Measurements from ENCODE around the gene UBIAD1.

Gene UBIAD1

DNA sequence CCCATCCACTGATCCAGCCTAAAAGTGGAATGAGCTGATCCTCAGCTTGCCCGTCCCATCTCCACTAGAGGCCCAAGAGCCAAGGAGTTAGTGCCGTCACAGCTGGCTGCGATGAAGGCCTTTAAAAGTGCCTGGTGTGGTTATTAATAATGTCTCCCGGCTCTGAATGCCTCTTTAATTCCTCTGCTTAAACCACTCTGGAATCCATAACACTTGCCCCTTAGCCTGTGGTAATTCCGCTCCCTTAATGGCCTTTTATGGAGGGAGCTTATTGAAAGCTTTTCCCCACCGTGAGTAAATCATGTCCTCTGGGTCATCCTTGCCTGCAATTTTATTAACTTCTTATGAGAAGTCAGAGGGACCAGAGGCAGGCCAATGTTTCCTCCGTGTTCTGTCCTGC, 55.4 kb downstream of the UBIAD1 start:
- no peak for DNase-seq

DNA sequence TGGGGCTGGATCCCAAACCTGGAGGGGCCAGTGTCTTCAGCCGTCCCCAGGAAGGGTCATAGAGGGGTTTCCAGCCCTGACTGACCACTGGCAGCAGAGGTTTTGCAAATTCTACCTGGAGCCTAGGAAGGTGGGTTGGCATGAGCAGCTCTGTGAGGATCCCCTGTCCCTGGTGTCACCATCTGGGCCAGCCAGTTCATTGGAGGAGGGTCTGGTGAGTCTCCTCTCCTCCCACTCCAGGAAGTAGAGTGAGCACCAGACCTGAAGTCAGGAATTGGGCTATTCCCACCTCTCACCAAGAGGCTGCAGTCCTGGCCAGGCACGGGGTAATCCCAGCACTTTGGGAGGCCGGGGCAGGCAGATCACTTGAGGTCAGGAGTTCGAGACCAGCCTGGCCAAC, 57.4 kb downstream of the UBIAD1 start:
- H3K27me3 ChIP-seq (replicated peaks): no peaks in the 10 kb centered on the region
- H3K27ac ChIP-seq: no peak overlapping the region
- TF ChIP-seq, protein P1, sequence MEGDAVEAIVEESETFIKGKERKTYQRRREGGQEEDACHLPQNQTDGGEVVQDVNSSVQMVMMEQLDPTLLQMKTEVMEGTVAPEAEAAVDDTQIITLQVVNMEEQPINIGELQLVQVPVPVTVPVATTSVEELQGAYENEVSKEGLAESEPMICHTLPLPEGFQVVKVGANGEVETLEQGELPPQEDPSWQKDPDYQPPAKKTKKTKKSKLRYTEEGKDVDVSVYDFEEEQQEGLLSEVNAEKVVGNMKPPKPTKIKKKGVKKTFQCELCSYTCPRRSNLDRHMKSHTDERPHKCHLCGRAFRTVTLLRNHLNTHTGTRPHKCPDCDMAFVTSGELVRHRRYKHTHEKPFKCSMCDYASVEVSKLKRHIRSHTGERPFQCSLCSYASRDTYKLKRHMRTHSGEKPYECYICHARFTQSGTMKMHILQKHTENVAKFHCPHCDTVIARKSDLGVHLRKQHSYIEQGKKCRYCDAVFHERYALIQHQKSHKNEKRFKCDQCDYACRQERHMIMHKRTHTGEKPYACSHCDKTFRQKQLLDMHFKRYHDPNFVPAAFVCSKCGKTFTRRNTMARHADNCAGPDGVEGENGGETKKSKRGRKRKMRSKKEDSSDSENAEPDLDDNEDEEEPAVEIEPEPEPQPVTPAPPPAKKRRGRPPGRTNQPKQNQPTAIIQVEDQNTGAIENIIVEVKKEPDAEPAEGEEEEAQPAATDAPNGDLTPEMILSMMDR (IDR thresholded peaks at IDR 0.05; ENCODE audit: low read depth, low read length, missing control alignments): no peak
- no peaks in the 10 kb centered on the region for H3K36me3 ChIP-seq (replicated peaks)
- no peak for DNase-seq
- in situ Hi-C loops (cut with HindIII; ENCODE audit: low pct_ligation_motif_present, low sequenced_read_pairs): no loop called here
- no peak overlapping the region for H3K4me3 ChIP-seq (ENCODE audit: low read depth, low read length)

More for the DNA sequence above, 55.4 kb downstream of the UBIAD1 start:
- no peak overlapping the region for H3K27ac ChIP-seq
- peaks cover 6% of the 10 kb centered on the region for H3K27me3 ChIP-seq (replicated peaks)
- in situ Hi-C loops (cut with HindIII; ENCODE audit: low pct_ligation_motif_present, low sequenced_read_pairs): no loop called here
- H3K4me3 ChIP-seq (ENCODE audit: low read depth, low read length): no peak overlapping the region
- TF ChIP-seq, protein P1 (IDR thresholded peaks at IDR 0.05; ENCODE audit: low read depth, low read length, missing control alignments): no peak
- no peaks in the 10 kb centered on the region for H3K36me3 ChIP-seq (replicated peaks)

- no peak overlapping the region for H3K27ac ChIP-seq
- H3K36me3 ChIP-seq (replicated peaks): no peaks in the 10 kb centered on the region
- H3K4me3 ChIP-seq (ENCODE audit: low read depth, low read length): no peak overlapping the region
- DNase-seq: no peak
- in situ Hi-C loops (cut with HindIII; ENCODE audit: low pct_ligation_motif_present, low sequenced_read_pairs): no loop called here
- TF ChIP-seq, protein P1 (IDR thresholded peaks at IDR 0.05; ENCODE audit: low read depth, low read length, missing control alignments): no peak
- H3K27me3 ChIP-seq (replicated peaks): no peaks in the 10 kb centered on the region
Measured at GRCh38 chr1:11331036-11331944, 58.3 kb downstream of the UBIAD1 start.

- Histone ChIP-seq H3K36me3 (replicated peaks) (no peaks in the 10 kb centered on the region), H3K4me3 (ENCODE audit: low read depth, low read length) (no peak overlapping the region), H3K27ac (no peak overlapping the region), H3K27me3 (replicated peaks) (no peaks in the 10 kb centered on the region)
- DNase-seq: no peak
- TF ChIP-seq, protein P1 (IDR thresholded peaks at IDR 0.05; ENCODE audit: low read depth, low read length, missing control alignments): no peak
- in situ Hi-C loops (cut with HindIII; ENCODE audit: low pct_ligation_motif_present, low sequenced_read_pairs): no loop called here
Measured at GRCh38 chr1:11331945-11332546, 59.0 kb downstream of the UBIAD1 start.

GRCh38 chr1:11333631-11334030, 60.6 kb downstream of the UBIAD1 start:
- Histone ChIP-seq H3K4me3 (ENCODE audit: low read depth, low read length) (no peak overlapping the region), H3K27me3 (replicated peaks) (peaks cover 5% of the 10 kb centered on the region), H3K36me3 (replicated peaks) (no peaks in the 10 kb centered on the region), H3K27ac (no peak overlapping the region)
- TF ChIP-seq, protein P1 (IDR thresholded peaks at IDR 0.05; ENCODE audit: low read depth, low read length, missing control alignments): no peak
- DNase-seq: no peak
- in situ Hi-C loops (cut with HindIII; ENCODE audit: low pct_ligation_motif_present, low sequenced_read_pairs): no loop called here
